Measurements from ENCODE around the gene NUDT19. TPM values are rescaled to one million over a fixed set of nuclear protein-coding genes. Genes with fewer than 3 reads are reported as not detected.
A peak's percentile ranks its signal among the peaks of the same experiment; 100 is the strongest.

The NUDT19 gene
- total and polyA plus RNA-seq, 9 of the 15 experiments (the other 6 are each of a cell fraction or from before 2014, with no cell fraction given) = 9.6 to 38.6 (median 14.4) TPM

DNA sequence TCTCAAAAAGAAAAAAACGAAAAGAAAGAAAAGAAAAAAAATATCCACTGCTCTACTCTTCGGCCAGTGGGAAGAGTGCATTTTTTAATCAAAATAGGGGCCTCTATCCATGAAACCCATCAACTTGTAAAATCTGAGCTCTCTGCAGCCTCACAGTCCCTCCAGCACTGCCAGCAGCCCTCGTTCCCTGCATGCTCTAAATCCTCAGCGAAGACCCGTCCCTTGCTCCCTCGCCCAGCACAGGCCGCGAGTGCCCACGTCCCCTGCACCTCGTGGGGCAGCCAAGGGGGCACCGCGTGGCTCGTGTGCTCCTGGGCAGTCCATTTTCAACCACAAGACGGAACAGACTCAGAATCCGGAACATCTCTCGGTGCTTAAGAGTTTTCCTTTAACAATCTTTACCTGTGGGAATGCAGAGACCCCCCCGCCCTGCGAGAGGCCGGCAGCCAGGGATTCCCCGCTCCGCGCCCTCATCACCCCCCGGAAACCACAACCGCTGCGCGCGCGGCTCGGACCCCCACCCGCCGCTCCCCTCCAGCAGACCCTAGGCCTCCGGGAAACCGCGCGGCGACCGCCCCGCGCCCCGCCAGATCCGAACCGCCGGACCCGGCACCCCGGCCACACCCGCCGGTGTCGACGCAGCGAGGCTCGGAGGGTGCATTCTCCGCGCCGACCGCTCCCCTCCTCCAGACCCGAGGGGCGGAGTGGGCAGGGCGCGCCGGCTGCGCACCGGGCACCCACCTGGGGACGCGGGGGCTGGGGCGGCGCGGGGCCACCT is 17.3 kb upstream of the NUDT19 start (continued):
- TF ChIP-seq, protein P1, sequence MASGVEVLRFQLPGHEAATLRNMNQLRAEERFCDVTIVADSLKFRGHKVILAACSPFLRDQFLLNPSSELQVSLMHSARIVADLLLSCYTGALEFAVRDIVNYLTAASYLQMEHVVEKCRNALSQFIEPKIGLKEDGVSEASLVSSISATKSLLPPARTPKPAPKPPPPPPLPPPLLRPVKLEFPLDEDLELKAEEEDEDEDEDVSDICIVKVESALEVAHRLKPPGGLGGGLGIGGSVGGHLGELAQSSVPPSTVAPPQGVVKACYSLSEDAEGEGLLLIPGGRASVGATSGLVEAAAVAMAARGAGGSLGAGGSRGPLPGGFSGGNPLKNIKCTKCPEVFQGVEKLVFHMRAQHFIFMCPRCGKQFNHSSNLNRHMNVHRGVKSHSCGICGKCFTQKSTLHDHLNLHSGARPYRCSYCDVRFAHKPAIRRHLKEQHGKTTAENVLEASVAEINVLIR (CRISPR knock-in tag; IDR thresholded peaks at IDR 0.05) = no peak
- TF ChIP-seq, protein P2, sequence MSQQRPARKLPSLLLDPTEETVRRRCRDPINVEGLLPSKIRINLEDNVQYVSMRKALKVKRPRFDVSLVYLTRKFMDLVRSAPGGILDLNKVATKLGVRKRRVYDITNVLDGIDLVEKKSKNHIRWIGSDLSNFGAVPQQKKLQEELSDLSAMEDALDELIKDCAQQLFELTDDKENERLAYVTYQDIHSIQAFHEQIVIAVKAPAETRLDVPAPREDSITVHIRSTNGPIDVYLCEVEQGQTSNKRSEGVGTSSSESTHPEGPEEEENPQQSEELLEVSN (IDR thresholded peaks at IDR 0.05; ENCODE audit: borderline replicate concordance in 1 of 2, extremely low read depth in 1 of 2, insufficient read depth in 1 of 2, insufficient read length in 1 of 2, low read depth in 1 of 2, low read length in 1 of 2, poor library complexity in 1 of 2, severe bottlenecking in 1 of 2) = peak in 1 of 2 experiments; percentile 53
- TF ChIP-seq U2AF2 (optimal IDR thresholded peaks at IDR 0.05; ENCODE audit: low read depth, low read length) (no peak), KLF16 (IDR thresholded peaks at IDR 0.05) (no peak), ZNF507 (tag; conservative IDR thresholded peaks at IDR 0.05) (no peak), NONO (IDR thresholded peaks at IDR 0.05; ENCODE audit: low read depth in 2 of 2, low read length in 1 of 2) (peak in 1 of 2 experiments; percentile 73; a peak in 2 of 4 replicates), JUN (IDR thresholded peaks at IDR 0.05; ENCODE audit: borderline replicate concordance, low read depth, low read length) (no peak), JUN (CRISPR knock-in tag; IDR thresholded peaks at IDR 0.05; ENCODE audit: borderline replicate concordance) (0 out of 2 replicates have a peak, but pooled peaks have one; percentile 18), TEAD1 (CRISPR knock-in tag; IDR thresholded peaks at IDR 0.05) (0 out of 4 replicates have a peak, but pooled peaks of 1 of the 2 experiments have one; percentile 47), MXI1 (IDR thresholded peaks at IDR 0.05; ENCODE audit: low read depth, low read length) (0 out of 2 replicates have a peak, but pooled peaks have one; percentile 12)
- TF ChIP-seq, protein P3, sequence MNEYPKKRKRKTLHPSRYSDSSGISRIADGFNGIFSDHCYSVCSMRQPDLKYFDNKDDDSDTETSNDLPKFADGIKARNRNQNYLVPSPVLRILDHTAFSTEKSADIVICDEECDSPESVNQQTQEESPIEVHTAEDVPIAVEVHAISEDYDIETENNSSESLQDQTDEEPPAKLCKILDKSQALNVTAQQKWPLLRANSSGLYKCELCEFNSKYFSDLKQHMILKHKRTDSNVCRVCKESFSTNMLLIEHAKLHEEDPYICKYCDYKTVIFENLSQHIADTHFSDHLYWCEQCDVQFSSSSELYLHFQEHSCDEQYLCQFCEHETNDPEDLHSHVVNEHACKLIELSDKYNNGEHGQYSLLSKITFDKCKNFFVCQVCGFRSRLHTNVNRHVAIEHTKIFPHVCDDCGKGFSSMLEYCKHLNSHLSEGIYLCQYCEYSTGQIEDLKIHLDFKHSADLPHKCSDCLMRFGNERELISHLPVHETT (CRISPR knock-in tag; conservative IDR thresholded peaks at IDR 0.05 in 1 of 2, IDR thresholded peaks at IDR 0.05 in 1 of 2) = peak in 1 of 2 experiments; percentile 25; a peak in 1 of 4 replicates

All from K562 (cell line).